ENCODE data around the gene NDUFB6. TPM values are rescaled to one million over a fixed set of nuclear protein-coding genes. Genes with fewer than 3 reads are reported as not detected.
"Not testable (repeated sequence)": the region's sequence is repeated elsewhere in the genome, so short reads cannot be mapped to it uniquely, and the experiment has no call there.

Gene NDUFB6
- total RNA-seq, 6 experiments from 2014 or later: 62.5 to 78.6 (median 70.7) TPM

- Mint-ChIP-seq H3K27me3 (ENCODE audit: insufficient read depth) (no peaks in the 10 kb centered on the region; the same call in 1 of the 2 replicates), H3K9me3 (no peaks in the 10 kb centered on the region), H3K4me1 (ENCODE audit: low read depth) (peaks cover 21% of the 10 kb centered on the region), H3K27ac (no peak overlapping the region; the same call in 1 of the 2 replicates), H3K4me3 (no peak overlapping the region), H3K36me3 (ENCODE audit: low read depth) (peaks cover 12% of the 10 kb centered on the region)
- TF ChIP-seq, protein P1, sequence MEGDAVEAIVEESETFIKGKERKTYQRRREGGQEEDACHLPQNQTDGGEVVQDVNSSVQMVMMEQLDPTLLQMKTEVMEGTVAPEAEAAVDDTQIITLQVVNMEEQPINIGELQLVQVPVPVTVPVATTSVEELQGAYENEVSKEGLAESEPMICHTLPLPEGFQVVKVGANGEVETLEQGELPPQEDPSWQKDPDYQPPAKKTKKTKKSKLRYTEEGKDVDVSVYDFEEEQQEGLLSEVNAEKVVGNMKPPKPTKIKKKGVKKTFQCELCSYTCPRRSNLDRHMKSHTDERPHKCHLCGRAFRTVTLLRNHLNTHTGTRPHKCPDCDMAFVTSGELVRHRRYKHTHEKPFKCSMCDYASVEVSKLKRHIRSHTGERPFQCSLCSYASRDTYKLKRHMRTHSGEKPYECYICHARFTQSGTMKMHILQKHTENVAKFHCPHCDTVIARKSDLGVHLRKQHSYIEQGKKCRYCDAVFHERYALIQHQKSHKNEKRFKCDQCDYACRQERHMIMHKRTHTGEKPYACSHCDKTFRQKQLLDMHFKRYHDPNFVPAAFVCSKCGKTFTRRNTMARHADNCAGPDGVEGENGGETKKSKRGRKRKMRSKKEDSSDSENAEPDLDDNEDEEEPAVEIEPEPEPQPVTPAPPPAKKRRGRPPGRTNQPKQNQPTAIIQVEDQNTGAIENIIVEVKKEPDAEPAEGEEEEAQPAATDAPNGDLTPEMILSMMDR (IDR thresholded peaks at IDR 0.05): no peak
- DNase-seq: no peak
Observed at GRCh38 chr9:32554107-32554506, 18.9 kb downstream of the NDUFB6 start.

- peaks cover 24% of the 10 kb centered on the region for H3K36me3 Mint-ChIP-seq (ENCODE audit: low read depth)
Observed at GRCh38 chr9:32552172-32552872, 20.6 kb downstream of the NDUFB6 start, which contains the start of the genes SMIM27 and TOPORS. Gene SMIM27 (plus strand): TSS chr9:32552327. CDS start chr9:32552435, 108 bp downstream. Gene TOPORS (minus strand): TSS chr9:32552586. CDS start chr9:32552436, 150 bp downstream.

DNA sequence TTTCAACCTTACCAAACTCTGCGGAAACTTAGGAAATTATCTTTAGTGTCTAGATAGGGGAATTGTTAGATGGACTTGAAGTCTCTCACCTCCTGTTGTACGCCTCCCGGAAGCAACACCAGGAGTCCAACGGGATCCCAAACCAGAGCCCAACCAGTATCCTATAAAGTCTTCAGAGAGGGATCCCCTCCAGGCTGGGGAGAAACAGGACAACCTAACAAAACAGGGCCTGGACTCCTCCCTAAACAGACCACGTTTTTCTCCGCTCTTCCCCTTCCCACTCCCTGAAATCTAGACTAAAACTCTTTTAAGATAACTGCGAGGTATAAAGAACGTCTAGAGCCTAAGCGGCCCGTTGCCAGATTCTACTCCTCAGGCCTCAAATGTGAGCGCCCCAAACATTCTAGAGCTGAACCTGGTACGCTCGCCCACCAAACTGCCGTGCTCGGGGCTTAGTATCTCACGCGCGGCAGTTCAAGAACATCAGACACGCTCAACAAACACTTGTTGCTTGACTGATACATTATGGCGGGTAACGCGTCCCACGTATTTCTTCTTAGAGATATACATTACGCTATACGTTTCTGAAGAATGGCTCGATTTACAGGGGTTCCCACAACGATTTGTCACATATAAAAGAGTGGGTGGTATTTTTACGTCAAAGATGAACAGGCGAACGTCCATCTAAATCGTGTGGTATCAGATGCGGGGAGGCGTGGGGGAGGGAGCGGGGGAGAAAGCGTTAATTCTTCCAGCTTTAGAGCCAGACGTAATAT lies 21.5 kb downstream of the NDUFB6 start:
- DNase-seq: peak; percentile 30
- Mint-ChIP-seq H3K27ac (peak overlapping the region; percentile 94), H3K9me3 (no peaks in the 10 kb centered on the region), H3K4me1 (ENCODE audit: low read depth) (peaks cover 25% of the 10 kb centered on the region), H3K36me3 (ENCODE audit: low read depth) (peaks cover 29% of the 10 kb centered on the region), H3K4me3 (peak overlapping the region; percentile 95), H3K27me3 (ENCODE audit: insufficient read depth) (no peaks in the 10 kb centered on the region; the same call in none of the 2 replicates)
- TF ChIP-seq, protein P1 (IDR thresholded peaks at IDR 0.05): no peak

More at GRCh38 chr9:32552172-32552872, 20.6 kb downstream of the NDUFB6 start, which contains the start of the genes SMIM27 and TOPORS:
- Mint-ChIP-seq H3K27me3 (ENCODE audit: insufficient read depth) (no peaks in the 10 kb centered on the region; the same call in none of the 2 replicates), H3K27ac (peak within 1 kb of the TSS; percentile 94), H3K4me1 (ENCODE audit: low read depth) (peaks cover 19% of the 10 kb centered on the region), H3K9me3 (no peaks in the 10 kb centered on the region), H3K4me3 (peak within 1 kb of the TSS; percentile 95)
- TF ChIP-seq, protein P1 (IDR thresholded peaks at IDR 0.05): peak; percentile 32
- peak; percentile 83 for DNase-seq

DNA sequence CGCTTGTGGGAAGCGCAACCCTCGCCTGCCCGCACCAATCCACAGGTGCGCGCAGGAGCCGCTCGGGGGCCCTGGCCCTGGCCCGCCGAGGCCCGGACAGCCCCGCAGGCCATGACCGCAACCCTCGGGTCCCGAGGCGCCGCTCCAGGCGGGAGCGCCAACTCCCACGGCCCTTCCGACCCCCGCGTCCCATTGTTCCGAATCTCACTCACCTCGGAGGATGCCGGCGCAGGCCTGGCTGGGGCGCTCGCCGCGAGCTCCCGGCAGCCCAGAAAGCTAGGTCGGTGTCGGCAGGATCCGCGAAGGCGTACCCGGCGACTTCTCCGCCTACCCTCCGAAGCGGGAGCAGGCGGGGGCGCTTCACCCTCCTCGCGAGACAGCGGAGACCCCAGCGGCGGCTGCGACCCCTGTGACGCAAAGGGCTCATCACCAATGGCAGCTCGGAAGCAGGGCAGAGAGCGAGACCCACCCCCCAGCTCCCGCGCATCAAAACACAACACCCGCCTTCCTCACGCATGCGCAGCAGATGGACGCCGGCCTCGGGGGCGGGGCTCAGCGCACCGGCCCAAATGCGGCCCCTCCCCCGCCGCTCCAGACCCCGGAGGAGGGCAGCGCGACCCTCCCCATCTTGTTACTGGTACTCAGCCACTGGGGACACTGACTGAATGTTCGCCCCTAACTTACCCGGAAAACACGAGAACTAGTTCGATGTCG lies 22.2 kb downstream of the NDUFB6 start:
- H3K27ac Mint-ChIP-seq: peak overlapping the region; percentile 94
- no peaks in the 10 kb centered on the region for H3K9me3 Mint-ChIP-seq
- H3K27me3 Mint-ChIP-seq (ENCODE audit: insufficient read depth): no peaks in the 10 kb centered on the region; the same call in none of the 2 replicates
- peaks cover 29% of the 10 kb centered on the region for H3K36me3 Mint-ChIP-seq (ENCODE audit: low read depth)
- peak; percentile 78 for DNase-seq
- H3K4me3 Mint-ChIP-seq: peak overlapping the region; percentile 95
- TF ChIP-seq, protein P1 (IDR thresholded peaks at IDR 0.05): 0 out of 2 replicates have a peak, but pooled peaks have one; percentile 7
- H3K4me1 Mint-ChIP-seq (ENCODE audit: low read depth): peaks cover 32% of the 10 kb centered on the region

- TF ChIP-seq, protein P1 (IDR thresholded peaks at IDR 0.05): no peak; the same call in 1 of the 2 replicates
- peaks cover 29% of the 10 kb centered on the region for H3K36me3 Mint-ChIP-seq (ENCODE audit: low read depth)
- peak overlapping the region; percentile 69 for H3K27ac Mint-ChIP-seq
- H3K27me3 Mint-ChIP-seq (ENCODE audit: insufficient read depth): no peaks in the 10 kb centered on the region; the same call in none of the 2 replicates
- peak overlapping the region; percentile 95 for H3K4me3 Mint-ChIP-seq
- H3K9me3 Mint-ChIP-seq: no peaks in the 10 kb centered on the region
- H3K4me1 Mint-ChIP-seq (ENCODE audit: low read depth): peaks cover 33% of the 10 kb centered on the region
- DNase-seq: peak; percentile 21
Observed at GRCh38 chr9:32550150-32550561, 22.8 kb downstream of the NDUFB6 start.

DNA sequence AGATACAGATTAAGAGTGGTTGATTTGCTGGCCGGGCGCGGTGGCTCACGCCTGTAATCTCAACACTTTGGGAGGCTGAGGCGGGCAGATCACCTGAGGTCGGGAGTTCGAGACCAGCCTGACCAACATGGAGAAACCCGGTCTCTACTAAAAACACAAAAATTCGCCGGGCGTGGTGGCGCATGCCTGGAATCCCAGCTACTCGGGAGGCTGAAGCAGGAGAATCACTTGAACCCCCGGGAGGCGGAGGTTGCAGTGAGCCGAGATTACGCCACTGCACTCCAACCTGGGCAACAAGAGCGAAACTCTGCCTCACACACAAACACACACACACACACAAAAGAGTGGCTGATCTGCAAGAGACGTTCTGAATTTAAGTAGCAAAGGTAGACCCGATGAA lies 24.7 kb downstream of the NDUFB6 start:
- H3K4me1 Mint-ChIP-seq (ENCODE audit: low read depth): peaks cover 29% of the 10 kb centered on the region
- not testable (repeated sequence) for H3K9me3 Mint-ChIP-seq; H3K4me3 Mint-ChIP-seq; DNase-seq; H3K27me3 Mint-ChIP-seq (ENCODE audit: insufficient read depth); H3K27ac Mint-ChIP-seq
- H3K36me3 Mint-ChIP-seq (ENCODE audit: low read depth): peaks cover 37% of the 10 kb centered on the region

Data from HFFc6 (cell line).